ENCODE results near the gene NT5DC3. TPM values are rescaled to one million over a fixed set of nuclear protein-coding genes. Genes with fewer than 3 reads are reported as not detected.

Gene NT5DC3
- total RNA-seq, 1 experiment from 2014 or later, result 12.5 TPM

DNA sequence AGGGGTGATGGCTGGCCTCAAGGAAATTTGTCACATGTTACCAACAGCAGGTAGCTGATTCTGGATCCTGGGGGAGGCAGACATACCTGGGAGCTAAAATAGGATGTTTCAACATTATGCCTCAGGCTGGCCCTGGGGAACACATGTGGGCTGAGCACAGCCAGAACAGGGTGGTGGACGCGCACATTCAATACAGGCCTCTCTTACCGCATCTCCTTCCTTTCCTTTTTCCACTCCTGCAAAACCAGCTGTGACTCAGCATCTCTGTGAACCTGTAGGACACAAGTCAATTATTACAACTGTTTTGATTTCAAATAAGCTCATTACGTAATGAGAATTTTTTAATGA, 61.0 kb downstream of the NT5DC3 start:
- Mint-ChIP-seq H3K4me3 (no peak overlapping the region), H3K9me3 (no peaks in the 10 kb centered on the region), H3K4me1 (no peaks in the 10 kb centered on the region), H3K27ac (no peak overlapping the region), H3K27me3 (ENCODE audit: low read depth) (no peaks in the 10 kb centered on the region), H3K36me3 (peaks cover 41% of the 10 kb centered on the region)
- POLR2A ChIA-PET, result no interaction called here
- CTCF ChIA-PET, result no interaction called here
- TF ChIP-seq OVOL2 (CRISPR knock-in tag; IDR thresholded peaks at IDR 0.05; ENCODE audit: borderline replicate concordance) (no peak), MYBL2 (CRISPR knock-in tag; IDR thresholded peaks at IDR 0.05) (no peak), ZNF219 (CRISPR knock-in tag; IDR thresholded peaks at IDR 0.05; ENCODE audit: borderline replicate concordance) (no peak), IRF2 (CRISPR knock-in tag; IDR thresholded peaks at IDR 0.05; ENCODE audit: borderline replicate concordance, low read depth) (no peak), GRHL2 (CRISPR knock-in tag; IDR thresholded peaks at IDR 0.05; ENCODE audit: insufficient replicate concordance, severe bottlenecking) (no peak), TP53 (CRISPR knock-in tag; IDR thresholded peaks at IDR 0.05) (no peak), NR3C1 (CRISPR knock-in tag; conservative IDR thresholded peaks at IDR 0.05; ENCODE audit: low read depth) (no peak), GABPB1 (CRISPR knock-in tag; IDR thresholded peaks at IDR 0.05) (no peak), TCF7 (CRISPR knock-in tag; IDR thresholded peaks at IDR 0.05; ENCODE audit: low read depth) (no peak), ESRRA (CRISPR knock-in tag; IDR thresholded peaks at IDR 0.05; ENCODE audit: borderline replicate concordance) (no peak), CREB1 (CRISPR knock-in tag; IDR thresholded peaks at IDR 0.05) (no peak), ATF1 (CRISPR knock-in tag; IDR thresholded peaks at IDR 0.05) (no peak), MXD4 (CRISPR knock-in tag; IDR thresholded peaks at IDR 0.05; ENCODE audit: borderline replicate concordance) (no peak), JUN (CRISPR knock-in tag; IDR thresholded peaks at IDR 0.05) (no peak)
- TF ChIP-seq, protein P1, sequence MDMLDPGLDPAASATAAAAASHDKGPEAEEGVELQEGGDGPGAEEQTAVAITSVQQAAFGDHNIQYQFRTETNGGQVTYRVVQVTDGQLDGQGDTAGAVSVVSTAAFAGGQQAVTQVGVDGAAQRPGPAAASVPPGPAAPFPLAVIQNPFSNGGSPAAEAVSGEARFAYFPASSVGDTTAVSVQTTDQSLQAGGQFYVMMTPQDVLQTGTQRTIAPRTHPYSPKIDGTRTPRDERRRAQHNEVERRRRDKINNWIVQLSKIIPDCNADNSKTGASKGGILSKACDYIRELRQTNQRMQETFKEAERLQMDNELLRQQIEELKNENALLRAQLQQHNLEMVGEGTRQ (CRISPR knock-in tag; IDR thresholded peaks at IDR 0.05), result no peak
- TF ChIP-seq, protein P2, sequence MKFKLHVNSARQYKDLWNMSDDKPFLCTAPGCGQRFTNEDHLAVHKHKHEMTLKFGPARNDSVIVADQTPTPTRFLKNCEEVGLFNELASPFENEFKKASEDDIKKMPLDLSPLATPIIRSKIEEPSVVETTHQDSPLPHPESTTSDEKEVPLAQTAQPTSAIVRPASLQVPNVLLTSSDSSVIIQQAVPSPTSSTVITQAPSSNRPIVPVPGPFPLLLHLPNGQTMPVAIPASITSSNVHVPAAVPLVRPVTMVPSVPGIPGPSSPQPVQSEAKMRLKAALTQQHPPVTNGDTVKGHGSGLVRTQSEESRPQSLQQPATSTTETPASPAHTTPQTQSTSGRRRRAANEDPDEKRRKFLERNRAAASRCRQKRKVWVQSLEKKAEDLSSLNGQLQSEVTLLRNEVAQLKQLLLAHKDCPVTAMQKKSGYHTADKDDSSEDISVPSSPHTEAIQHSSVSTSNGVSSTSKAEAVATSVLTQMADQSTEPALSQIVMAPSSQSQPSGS (CRISPR knock-in tag; IDR thresholded peaks at IDR 0.05; ENCODE audit: borderline replicate concordance, low read depth), result no peak
- TF ChIP-seq, protein P3, sequence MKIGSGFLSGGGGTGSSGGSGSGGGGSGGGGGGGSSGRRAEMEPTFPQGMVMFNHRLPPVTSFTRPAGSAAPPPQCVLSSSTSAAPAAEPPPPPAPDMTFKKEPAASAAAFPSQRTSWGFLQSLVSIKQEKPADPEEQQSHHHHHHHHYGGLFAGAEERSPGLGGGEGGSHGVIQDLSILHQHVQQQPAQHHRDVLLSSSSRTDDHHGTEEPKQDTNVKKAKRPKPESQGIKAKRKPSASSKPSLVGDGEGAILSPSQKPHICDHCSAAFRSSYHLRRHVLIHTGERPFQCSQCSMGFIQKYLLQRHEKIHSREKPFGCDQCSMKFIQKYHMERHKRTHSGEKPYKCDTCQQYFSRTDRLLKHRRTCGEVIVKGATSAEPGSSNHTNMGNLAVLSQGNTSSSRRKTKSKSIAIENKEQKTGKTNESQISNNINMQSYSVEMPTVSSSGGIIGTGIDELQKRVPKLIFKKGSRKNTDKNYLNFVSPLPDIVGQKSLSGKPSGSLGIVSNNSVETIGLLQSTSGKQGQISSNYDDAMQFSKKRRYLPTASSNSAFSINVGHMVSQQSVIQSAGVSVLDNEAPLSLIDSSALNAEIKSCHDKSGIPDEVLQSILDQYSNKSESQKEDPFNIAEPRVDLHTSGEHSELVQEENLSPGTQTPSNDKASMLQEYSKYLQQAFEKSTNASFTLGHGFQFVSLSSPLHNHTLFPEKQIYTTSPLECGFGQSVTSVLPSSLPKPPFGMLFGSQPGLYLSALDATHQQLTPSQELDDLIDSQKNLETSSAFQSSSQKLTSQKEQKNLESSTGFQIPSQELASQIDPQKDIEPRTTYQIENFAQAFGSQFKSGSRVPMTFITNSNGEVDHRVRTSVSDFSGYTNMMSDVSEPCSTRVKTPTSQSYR (CRISPR knock-in tag; IDR thresholded peaks at IDR 0.05), result no peak
- TF ChIP-seq, protein P4, sequence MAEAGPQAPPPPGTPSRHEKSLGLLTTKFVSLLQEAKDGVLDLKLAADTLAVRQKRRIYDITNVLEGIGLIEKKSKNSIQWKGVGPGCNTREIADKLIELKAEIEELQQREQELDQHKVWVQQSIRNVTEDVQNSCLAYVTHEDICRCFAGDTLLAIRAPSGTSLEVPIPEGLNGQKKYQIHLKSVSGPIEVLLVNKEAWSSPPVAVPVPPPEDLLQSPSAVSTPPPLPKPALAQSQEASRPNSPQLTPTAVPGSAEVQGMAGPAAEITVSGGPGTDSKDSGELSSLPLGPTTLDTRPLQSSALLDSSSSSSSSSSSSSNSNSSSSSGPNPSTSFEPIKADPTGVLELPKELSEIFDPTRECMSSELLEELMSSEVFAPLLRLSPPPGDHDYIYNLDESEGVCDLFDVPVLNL (CRISPR knock-in tag; IDR thresholded peaks at IDR 0.05; ENCODE audit: borderline replicate concordance, low read depth), result no peak
- TF ChIP-seq, protein P5, sequence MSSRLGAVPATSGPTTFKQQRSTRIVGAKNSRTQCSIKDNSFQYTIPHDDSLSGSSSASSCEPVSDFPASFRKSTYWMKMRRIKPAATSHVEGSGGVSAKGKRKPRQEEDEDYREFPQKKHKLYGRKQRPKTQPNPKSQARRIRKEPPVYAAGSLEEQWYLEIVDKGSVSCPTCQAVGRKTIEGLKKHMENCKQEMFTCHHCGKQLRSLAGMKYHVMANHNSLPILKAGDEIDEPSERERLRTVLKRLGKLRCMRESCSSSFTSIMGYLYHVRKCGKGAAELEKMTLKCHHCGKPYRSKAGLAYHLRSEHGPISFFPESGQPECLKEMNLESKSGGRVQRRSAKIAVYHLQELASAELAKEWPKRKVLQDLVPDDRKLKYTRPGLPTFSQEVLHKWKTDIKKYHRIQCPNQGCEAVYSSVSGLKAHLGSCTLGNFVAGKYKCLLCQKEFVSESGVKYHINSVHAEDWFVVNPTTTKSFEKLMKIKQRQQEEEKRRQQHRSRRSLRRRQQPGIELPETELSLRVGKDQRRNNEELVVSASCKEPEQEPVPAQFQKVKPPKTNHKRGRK (CRISPR knock-in tag; IDR thresholded peaks at IDR 0.05; ENCODE audit: borderline replicate concordance), result no peak
- DNase-seq (ENCODE audit: low spot score), result no peak
- ATAC-seq, result no peak

All from WTC11 (cell line).